GM21825 (cell line): Measurements from ENCODE around the gene MYRIP.
"Not testable (repeated sequence)": the region's sequence is repeated elsewhere in the genome, so short reads cannot be mapped to it uniquely, and the experiment has no call there.

Source experiments
- ATAC-seq: cut with Tn5 transposase; IDR thresholded peaks from one replicate; pipeline ENCODE4 v1.9.1; 2021; ENCODE audit warnings: mild to moderate bottlenecking, moderate library complexity; ENCODE audit not compliant: unreplicated experiment

Gene MYRIP

DNA sequence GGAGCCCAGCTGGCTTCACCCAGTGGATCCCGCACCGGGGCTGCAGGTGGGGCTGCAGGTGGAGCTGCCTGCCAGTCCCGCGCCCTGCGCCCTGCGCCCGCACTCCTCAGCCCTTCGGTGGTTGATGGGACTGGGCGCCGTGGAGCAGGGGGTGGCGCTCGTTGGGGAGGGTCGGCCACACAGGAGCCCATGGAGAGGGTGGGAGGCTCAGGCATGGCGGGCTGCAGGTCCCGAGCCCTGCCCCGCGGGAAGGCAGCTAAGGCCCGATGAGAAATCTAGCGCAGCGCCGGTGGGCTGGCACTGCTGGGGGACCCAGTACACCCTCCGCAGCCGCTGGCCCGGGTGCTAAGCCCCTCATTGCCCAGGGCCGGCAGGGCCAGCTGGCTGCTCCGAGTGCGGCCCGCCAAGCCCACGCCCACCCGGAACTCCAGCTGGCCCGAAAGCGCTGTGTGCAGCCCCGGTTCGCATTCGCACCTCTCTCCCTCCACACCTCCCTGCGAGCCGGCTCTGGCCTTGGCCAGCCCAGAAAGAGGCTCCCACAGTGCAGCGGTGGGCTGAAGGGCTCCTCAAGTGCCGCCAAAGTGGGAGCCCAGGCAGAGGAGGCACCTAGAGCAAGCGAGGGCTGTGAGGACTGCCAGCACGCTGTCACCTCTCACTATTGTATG is 268.6 kb downstream of the MYRIP start:
- ATAC-seq: not testable (repeated sequence)

DNA sequence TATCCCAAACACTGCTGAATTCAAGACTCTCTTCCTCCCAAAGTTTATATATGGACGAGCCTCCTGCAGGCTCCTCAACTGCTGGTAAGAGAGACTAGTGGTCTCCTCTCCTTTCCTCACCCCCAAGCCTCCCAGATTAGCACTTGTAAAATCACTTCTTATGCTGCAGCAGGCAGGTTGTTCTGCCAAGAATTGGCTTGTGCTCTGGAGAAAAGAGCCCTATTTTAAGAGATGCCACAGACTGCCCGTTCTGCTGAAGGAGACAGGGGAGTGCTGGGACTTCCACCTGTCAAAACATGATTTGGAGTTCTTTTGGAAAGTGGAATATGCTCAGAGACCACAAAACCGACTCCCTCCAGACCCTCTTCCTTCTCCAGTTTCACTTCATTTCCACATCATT is 269.2 kb downstream of the MYRIP start:
- ATAC-seq: no peak

- ATAC-seq: no peak
Measured at GRCh38 chr3:40079203-40079846, 269.9 kb downstream of the MYRIP start.

DNA sequence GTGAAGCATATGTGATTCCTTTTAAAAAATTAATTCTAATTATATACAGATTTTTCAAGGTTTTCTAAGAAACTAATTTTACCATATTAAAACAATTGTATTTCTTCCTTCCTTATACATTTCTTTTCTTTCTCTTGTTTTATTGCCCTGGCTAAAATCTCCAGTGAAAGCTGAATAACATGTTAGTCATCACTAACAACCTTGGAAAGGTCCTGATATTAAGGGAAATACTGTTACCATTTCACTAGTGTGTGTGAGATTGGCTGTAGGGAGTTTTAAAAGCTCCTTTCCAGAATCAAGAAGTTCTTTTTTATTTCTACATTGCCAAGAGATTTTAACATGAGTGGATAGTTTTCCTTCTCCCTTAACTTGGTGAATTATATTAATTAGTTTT is 270.4 kb downstream of the MYRIP start:
- no peak for ATAC-seq

GRCh38 chr3:40083066-40083465 is 273.7 kb downstream of the MYRIP start:
- no peak for ATAC-seq

DNA sequence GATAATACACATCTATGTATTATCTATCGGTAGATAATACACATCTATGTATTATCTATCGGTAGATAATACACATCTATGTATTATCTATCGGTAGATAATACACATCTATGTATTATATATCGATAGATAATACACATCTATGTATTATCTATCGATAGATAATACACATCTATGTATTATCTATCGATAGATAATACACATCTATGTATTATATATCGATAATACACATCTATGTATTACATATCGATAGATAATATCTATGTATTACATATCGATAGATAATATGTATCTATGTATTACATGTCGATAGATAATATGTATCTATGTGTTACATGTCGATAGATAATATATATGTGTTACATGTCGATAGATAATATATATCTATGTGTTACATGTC is 275.0 kb downstream of the MYRIP start:
- ATAC-seq: not testable (repeated sequence)

DNA sequence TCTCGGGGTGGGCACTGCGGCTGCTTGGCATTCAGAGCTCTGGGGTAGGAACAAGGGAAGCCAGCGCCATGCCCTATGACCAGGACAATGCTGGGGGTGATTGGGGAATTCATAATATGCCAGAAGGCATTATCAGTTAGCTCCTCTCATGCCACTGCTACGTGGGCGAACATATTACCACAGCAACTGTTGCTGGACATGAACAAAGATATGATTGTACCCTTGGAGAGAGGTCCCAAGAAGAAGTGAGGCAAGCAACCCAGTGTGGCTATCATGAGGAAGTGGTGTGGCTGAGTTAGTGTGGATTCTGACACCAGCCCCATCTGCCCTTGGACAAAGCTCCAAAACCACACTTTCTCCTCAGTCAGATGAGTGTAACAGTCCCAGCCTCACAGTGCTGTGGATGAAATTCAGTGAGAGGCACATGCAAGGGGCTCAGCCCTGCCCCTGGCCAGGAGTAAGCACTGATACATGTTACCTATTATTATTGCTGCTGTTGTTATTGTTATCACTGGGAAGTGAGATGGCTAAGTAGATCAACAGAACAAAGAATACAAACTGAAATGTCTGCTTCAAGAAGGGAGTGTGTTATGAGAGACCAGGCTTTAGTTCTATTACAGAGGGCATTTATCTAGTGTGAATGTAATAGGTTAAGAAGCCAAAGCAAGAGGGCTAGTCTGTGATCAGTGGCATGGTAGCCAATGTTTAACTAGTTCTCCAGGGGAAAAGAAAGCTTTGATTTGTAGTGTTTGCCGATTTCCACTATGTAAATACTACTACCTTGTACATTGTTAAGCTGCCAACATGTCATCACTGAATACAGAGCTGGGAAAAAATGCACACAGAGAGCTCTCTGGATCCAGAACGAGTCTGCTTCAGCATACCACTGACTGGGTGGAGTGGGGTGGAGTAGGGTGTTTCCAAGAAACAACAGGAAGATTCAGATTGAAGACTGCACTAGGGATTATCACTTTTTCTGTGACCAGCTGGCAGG is 277.8 kb downstream of the MYRIP start:
- no peak for ATAC-seq

- no peak for ATAC-seq
Measured at GRCh38 chr3:40088527-40089170, 279.2 kb downstream of the MYRIP start.

GRCh38 chr3:40096661-40097111 is 287.3 kb downstream of the MYRIP start:
- ATAC-seq: no peak

- no peak for ATAC-seq
Measured at GRCh38 chr3:40097131-40098117, 288.0 kb downstream of the MYRIP start.

DNA sequence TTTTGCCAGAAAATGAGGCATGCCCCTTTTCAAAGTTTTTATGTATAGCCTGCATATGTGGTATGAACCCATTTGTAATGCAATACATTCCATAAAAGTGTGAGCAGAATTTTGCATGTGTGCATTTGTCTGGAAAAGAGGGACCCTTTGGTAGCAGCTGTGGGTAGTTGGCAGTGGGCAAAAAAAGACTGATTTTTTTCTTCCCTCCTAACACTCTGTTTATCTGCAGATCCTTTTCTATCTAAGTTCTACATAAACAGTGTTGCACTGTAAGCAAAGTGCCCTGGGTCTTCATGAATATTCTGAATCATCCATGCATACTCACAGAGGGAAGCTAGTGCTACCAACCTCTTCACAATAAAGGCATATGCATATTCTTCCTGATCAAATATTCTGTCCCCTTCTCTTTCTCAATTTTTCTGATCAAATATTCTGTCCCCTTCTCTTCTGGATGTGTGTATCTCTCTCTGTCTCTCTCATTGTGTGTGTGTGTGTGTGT is 288.9 kb downstream of the MYRIP start:
- ATAC-seq: no peak

GRCh38 chr3:40099871-40100270 is 290.5 kb downstream of the MYRIP start:
- no peak for ATAC-seq

- no peak for ATAC-seq
Measured at GRCh38 chr3:40102182-40102581, 292.8 kb downstream of the MYRIP start.

DNA sequence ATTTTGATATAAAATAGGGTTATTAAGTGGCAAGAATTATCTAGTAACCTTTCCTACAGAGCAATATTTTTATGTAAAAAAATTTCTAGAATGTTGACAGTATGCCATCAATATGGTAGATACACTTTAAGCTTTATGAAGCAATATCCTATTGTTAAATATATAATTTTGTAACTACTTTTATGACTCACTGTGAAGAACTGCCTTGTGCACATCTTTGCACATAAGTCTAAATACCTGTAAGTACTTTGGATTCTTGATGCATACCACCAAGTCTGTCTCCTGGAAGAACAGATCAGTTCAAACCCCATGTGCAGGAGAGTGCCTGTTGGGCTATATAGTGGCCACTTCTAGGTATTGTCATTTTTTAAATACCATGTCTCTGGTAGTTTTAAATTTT is 294.4 kb downstream of the MYRIP start:
- no peak for ATAC-seq

DNA sequence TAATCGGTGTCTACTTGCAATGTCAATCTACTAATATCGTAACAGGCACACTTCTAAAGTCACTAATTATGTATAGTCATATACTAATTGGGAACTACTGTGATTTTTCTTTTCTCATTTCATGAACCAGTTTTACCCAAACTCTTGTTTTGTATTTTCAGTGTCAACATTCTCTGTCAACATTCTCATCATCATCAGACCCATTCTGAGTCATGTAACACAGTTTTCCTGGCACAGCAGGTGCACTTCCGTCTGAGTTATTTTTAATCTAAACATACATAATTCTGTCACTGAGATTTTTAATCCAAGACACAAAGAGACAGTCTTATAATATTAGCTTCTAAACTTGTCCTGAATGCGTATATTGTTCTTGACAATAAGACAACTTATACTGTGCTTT is 295.0 kb downstream of the MYRIP start:
- ATAC-seq: no peak

- ATAC-seq: no peak
Measured at GRCh38 chr3:40108643-40109042, 299.2 kb downstream of the MYRIP start.

GRCh38 chr3:40109641-40110490 is 300.5 kb downstream of the MYRIP start:
- ATAC-seq: no peak

DNA sequence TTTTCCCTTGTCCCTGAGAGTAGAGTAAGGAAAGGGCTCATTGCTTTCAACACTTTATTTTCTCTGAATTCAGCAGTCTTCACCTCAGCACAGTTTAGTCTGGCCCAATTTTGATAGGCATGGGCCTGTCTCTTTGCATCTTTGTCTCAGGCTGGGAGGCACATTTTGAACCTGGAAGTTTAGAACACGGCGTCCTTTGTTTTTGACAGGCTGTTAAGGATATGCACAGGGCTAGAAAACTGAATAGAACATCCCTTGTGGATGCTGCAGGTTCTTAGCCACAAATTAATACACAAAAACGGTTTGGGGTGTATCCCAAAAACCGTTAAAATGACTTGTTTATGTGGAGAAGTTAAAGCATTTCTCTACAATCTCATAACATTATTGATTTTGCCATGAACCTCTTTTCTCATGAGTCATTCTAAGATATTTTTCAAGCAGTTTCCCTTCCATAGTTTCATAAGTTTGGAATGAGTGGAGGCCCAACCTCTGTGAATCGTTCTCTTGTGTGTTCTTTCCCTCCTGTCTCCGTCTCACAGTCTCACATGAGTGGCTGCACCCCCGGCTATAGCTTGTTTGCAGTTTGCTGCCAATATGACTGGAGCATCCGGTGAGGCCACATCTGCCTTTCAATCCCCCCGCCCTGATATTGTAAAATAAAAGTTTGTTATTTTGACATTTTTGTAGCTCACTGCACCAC is 307.2 kb downstream of the MYRIP start:
- ATAC-seq: no peak
